Epidermal melanocyte (primary cell): ENCODE results near the gene KRT7.
"Not testable (repeated sequence)": the region's sequence is repeated elsewhere in the genome, so short reads cannot be mapped to it uniquely, and the experiment has no call there.

Source experiments
- DNase-seq: peaks from one replicate; pipeline ENCODE4 v3.0.0; 2011; ENCODE audit warnings: low spot score; ENCODE audit not compliant: insufficient read length

KRT7 gene

GRCh38 chr12:52243856-52244614 is 11.0 kb downstream of the KRT7 start:
- peak; percentile 75 for DNase-seq

GRCh38 chr12:52244615-52244994 is 11.6 kb downstream of the KRT7 start:
- no peak for DNase-seq

- DNase-seq = no peak
These were observed 12.4 kb downstream of the KRT7 start for GRCh38 chr12:52245259-52245961.

GRCh38 chr12:52245962-52246569 is 13.0 kb downstream of the KRT7 start:
- no peak for DNase-seq

- no peak for DNase-seq
These were observed 13.9 kb downstream of the KRT7 start for GRCh38 chr12:52246720-52247621.

- DNase-seq = no peak
These were observed 14.8 kb downstream of the KRT7 start for GRCh38 chr12:52247622-52248540.

- DNase-seq = no peak
These were observed 15.8 kb downstream of the KRT7 start for GRCh38 chr12:52248541-52249461.

GRCh38 chr12:52249511-52250047 is 16.5 kb downstream of the KRT7 start:
- no peak for DNase-seq

GRCh38 chr12:52250048-52250990 is 17.3 kb downstream of the KRT7 start:
- DNase-seq = no peak

- no peak for DNase-seq
These were observed 18.5 kb downstream of the KRT7 start for GRCh38 chr12:52251367-52252051.

- not testable (repeated sequence) for DNase-seq
These were observed 19.2 kb downstream of the KRT7 start for GRCh38 chr12:52252175-52252615.

GRCh38 chr12:52252728-52253343 is 19.8 kb downstream of the KRT7 start:
- no peak for DNase-seq

- no peak for DNase-seq
These were observed 20.5 kb downstream of the KRT7 start for GRCh38 chr12:52253391-52254179.

- no peak for DNase-seq
These were observed 21.3 kb downstream of the KRT7 start for GRCh38 chr12:52254180-52254964.
